ENCODE results near the gene PKD1L1. TPM values are rescaled to one million over a fixed set of nuclear protein-coding genes. Genes with fewer than 3 reads are reported as not detected.

PKD1L1 gene
- total RNA-seq, 1 experiment from 2014 or later = 0.24 TPM

GRCh38 chr7:47833211-47833610 lies 115.1 kb downstream of the PKD1L1 start:
- Mint-ChIP-seq H3K9me3 (ENCODE audit: low read depth, unreplicated experiment) (no peaks in the 10 kb centered on the region), H3K36me3 (ENCODE audit: insufficient read depth, unreplicated experiment) (no peaks in the 10 kb centered on the region), H3K4me1 (ENCODE audit: low read depth, unreplicated experiment) (no peaks in the 10 kb centered on the region), H3K27ac (ENCODE audit: unreplicated experiment) (no peak overlapping the region), H3K27me3 (ENCODE audit: unreplicated experiment) (peaks cover 52% of the 10 kb centered on the region), H3K4me3 (ENCODE audit: low read depth, unreplicated experiment) (no peak overlapping the region)
- TF ChIP-seq, protein P1, sequence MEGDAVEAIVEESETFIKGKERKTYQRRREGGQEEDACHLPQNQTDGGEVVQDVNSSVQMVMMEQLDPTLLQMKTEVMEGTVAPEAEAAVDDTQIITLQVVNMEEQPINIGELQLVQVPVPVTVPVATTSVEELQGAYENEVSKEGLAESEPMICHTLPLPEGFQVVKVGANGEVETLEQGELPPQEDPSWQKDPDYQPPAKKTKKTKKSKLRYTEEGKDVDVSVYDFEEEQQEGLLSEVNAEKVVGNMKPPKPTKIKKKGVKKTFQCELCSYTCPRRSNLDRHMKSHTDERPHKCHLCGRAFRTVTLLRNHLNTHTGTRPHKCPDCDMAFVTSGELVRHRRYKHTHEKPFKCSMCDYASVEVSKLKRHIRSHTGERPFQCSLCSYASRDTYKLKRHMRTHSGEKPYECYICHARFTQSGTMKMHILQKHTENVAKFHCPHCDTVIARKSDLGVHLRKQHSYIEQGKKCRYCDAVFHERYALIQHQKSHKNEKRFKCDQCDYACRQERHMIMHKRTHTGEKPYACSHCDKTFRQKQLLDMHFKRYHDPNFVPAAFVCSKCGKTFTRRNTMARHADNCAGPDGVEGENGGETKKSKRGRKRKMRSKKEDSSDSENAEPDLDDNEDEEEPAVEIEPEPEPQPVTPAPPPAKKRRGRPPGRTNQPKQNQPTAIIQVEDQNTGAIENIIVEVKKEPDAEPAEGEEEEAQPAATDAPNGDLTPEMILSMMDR (IDR thresholded peaks at IDR 0.05; ENCODE audit: unreplicated experiment) = no peak
- CTCF ChIA-PET = interaction anchor here (0.6 kb wide), 1 partner anchor 732 kb away, joined by 4 read pairs; no protein-coding TSS in a partner anchor
- no peak for DNase-seq
- no TSS peak for BruUV-seq (replicated peaks)
- intact Hi-C loops (cut with micrococcal nuclease; ENCODE audit: unreplicated experiment) = no loop called here

GRCh38 chr7:47832105-47832715 lies 116.1 kb downstream of the PKD1L1 start:
- intact Hi-C loops (cut with micrococcal nuclease; ENCODE audit: unreplicated experiment) = no loop called here
- Mint-ChIP-seq H3K27ac (ENCODE audit: unreplicated experiment) (no peak overlapping the region), H3K9me3 (ENCODE audit: low read depth, unreplicated experiment) (no peaks in the 10 kb centered on the region), H3K27me3 (ENCODE audit: unreplicated experiment) (peaks cover 54% of the 10 kb centered on the region), H3K4me1 (ENCODE audit: low read depth, unreplicated experiment) (no peaks in the 10 kb centered on the region), H3K36me3 (ENCODE audit: insufficient read depth, unreplicated experiment) (no peaks in the 10 kb centered on the region), H3K4me3 (ENCODE audit: low read depth, unreplicated experiment) (no peak overlapping the region)
- CTCF ChIA-PET = interaction anchor here (0.6 kb wide), 2 partner anchors 582 to 733 kb away, joined by 3 to 4 read pairs; no protein-coding TSS in a partner anchor
- BruUV-seq (replicated peaks) = no TSS peak
- TF ChIP-seq, protein P1 (IDR thresholded peaks at IDR 0.05; ENCODE audit: unreplicated experiment) = no peak
- DNase-seq = no peak

DNA sequence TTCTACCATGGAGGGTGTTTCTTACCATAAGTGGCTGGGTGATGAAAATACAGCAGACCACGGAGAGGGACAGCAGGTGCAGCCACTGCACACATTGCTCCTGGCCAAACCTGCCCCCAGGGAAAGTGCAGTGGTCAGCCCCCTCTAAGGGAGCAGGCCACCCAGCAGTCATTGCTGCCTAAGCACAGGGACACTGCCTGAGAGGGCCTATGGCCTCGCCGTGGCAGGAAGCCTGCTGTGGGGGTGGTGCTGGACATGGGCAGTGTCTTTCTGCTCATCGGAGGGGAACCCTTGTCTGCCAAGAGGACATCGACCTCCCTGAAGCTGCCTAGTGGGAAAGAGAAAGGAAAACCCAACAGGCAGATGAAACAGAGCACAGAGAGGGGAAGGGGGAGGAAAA lies 118.3 kb downstream of the PKD1L1 start:
- TF ChIP-seq, protein P1 (IDR thresholded peaks at IDR 0.05; ENCODE audit: unreplicated experiment) = no peak
- CTCF ChIA-PET = no interaction called here
- H3K9me3 Mint-ChIP-seq (ENCODE audit: low read depth, unreplicated experiment) = no peaks in the 10 kb centered on the region

DNA sequence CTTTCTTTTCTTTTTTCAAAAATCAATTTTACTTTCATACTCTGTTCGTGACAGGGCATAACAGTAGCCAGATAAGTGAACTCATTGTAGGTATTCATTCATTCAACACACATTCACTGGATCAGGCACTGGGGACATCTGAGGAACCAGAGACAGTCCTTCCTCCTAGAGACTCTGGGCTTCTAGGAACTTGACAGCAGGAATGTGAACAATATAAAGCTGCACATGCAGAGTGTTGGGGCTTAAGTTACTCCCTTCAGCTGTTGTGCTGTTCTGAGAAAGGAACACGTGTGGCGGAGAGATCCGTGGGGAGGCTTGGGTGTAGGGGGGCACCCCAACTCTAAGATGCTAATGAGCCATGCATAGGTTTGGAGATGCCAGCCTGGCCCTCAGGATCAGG lies 120.4 kb downstream of the PKD1L1 start:
- no TSS peak for BruUV-seq (replicated peaks)
- CTCF ChIA-PET = no interaction called here
- no peaks in the 10 kb centered on the region for H3K36me3 Mint-ChIP-seq (ENCODE audit: insufficient read depth, unreplicated experiment)
- no peaks in the 10 kb centered on the region for H3K9me3 Mint-ChIP-seq (ENCODE audit: low read depth, unreplicated experiment)
- H3K4me1 Mint-ChIP-seq (ENCODE audit: low read depth, unreplicated experiment) = no peaks in the 10 kb centered on the region
- intact Hi-C loops (cut with micrococcal nuclease; ENCODE audit: unreplicated experiment) = no loop called here
- no peak overlapping the region for H3K4me3 Mint-ChIP-seq (ENCODE audit: low read depth, unreplicated experiment)
- H3K27ac Mint-ChIP-seq (ENCODE audit: unreplicated experiment) = no peak overlapping the region
- TF ChIP-seq, protein P1 (IDR thresholded peaks at IDR 0.05; ENCODE audit: unreplicated experiment) = no peak
- peaks cover 22% of the 10 kb centered on the region for H3K27me3 Mint-ChIP-seq (ENCODE audit: unreplicated experiment)
- no peak for DNase-seq

More for the DNA sequence above, 118.3 kb downstream of the PKD1L1 start:
- Mint-ChIP-seq H3K36me3 (ENCODE audit: insufficient read depth, unreplicated experiment) (no peaks in the 10 kb centered on the region), H3K27ac (ENCODE audit: unreplicated experiment) (no peak overlapping the region), H3K4me1 (ENCODE audit: low read depth, unreplicated experiment) (no peaks in the 10 kb centered on the region), H3K4me3 (ENCODE audit: low read depth, unreplicated experiment) (no peak overlapping the region), H3K27me3 (ENCODE audit: unreplicated experiment) (peaks cover 41% of the 10 kb centered on the region)
- no TSS peak for BruUV-seq (replicated peaks)
- intact Hi-C loops (cut with micrococcal nuclease; ENCODE audit: unreplicated experiment) = no loop called here
- no peak for DNase-seq

All from Calu3 (cell line).